Measurements from ENCODE around the gene SKIC2.
A peak's percentile ranks its signal among the peaks of the same experiment; 100 is the strongest.
"Not testable (repeated sequence)": the region's sequence is repeated elsewhere in the genome, so short reads cannot be mapped to it uniquely, and the experiment has no call there.

Gene SKIC2

GRCh38 chr6:31966997-31967925 is 8.3 kb downstream of the SKIC2 start:
- no peak for DNase-seq (ENCODE audit: low read depth, low spot score)
- no peak overlapping the region for H3K4me3 ChIP-seq (ENCODE audit: low read length)

DNA sequence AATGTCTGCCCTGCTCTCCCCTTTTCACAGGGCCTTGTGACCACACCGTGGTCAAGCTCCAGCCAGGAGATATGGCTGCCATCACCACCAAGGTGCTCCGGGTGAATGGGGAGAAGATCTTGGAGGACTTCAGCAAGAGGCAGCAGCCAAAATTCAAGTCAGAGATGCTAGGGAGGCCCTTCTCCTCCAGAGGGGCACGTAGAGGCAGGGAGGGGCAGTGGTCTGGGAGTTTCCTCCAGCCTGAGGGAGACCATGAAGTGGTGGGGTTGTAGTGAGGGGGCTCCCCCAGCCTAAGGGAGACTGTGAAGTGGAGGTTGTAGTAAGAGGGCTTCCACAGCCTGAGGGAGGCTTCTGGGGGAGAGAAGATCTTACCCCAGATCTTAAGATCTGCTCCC is 8.9 kb downstream of the SKIC2 start:
- DNase-seq (ENCODE audit: low read depth, low spot score) = no peak
- H3K4me3 ChIP-seq (ENCODE audit: low read length) = no peak overlapping the region

- H3K4me3 ChIP-seq (ENCODE audit: low read length) = no peak overlapping the region
- DNase-seq (ENCODE audit: low read depth, low spot score) = no peak
Observed at GRCh38 chr6:31968326-31968725, 9.4 kb downstream of the SKIC2 start.

GRCh38 chr6:31968791-31969711 is 10.1 kb downstream of the SKIC2 start:
- DNase-seq (ENCODE audit: low read depth, low spot score) = no peak
- no peak overlapping the region for H3K4me3 ChIP-seq (ENCODE audit: low read length)

- no peak for DNase-seq (ENCODE audit: low read depth, low spot score)
- no peak overlapping the region for H3K4me3 ChIP-seq (ENCODE audit: low read length)
Observed at GRCh38 chr6:31969712-31970603, 11.0 kb downstream of the SKIC2 start.

DNA sequence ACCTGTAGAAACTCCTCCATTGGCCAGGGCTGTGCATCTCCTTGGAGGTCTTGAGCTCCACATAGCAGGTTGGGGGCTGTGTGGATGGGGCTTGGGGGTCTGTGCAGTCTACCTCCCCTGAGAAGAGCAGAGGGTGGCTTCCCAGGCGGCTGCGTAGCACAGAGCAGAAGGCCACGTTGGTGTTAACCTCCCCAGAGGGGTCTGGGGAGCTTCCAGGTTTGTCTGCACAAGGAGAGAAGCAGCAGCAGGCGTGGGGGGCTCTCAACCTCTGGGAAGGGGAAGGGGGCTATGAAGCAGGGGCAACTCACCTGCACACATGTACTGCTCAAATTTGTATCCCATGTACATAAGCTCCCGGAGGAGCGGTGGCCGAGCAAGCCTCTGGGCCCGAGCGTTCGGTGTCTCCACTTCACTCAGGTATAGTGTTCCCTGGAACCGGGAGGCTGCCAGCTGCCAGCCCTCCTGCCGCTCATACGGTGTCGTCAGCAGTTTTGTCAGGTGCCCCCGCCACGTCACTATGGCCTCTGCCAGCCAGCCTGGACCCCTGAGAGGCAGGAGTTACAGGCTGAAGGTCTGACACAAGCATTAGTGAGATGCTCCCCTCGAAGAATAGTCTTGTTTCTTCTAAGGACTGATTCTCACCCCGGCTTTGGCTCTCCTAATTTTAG is 11.8 kb downstream of the SKIC2 start:
- H3K4me3 ChIP-seq (ENCODE audit: low read length) = peak overlapping the region; percentile 89

DNA sequence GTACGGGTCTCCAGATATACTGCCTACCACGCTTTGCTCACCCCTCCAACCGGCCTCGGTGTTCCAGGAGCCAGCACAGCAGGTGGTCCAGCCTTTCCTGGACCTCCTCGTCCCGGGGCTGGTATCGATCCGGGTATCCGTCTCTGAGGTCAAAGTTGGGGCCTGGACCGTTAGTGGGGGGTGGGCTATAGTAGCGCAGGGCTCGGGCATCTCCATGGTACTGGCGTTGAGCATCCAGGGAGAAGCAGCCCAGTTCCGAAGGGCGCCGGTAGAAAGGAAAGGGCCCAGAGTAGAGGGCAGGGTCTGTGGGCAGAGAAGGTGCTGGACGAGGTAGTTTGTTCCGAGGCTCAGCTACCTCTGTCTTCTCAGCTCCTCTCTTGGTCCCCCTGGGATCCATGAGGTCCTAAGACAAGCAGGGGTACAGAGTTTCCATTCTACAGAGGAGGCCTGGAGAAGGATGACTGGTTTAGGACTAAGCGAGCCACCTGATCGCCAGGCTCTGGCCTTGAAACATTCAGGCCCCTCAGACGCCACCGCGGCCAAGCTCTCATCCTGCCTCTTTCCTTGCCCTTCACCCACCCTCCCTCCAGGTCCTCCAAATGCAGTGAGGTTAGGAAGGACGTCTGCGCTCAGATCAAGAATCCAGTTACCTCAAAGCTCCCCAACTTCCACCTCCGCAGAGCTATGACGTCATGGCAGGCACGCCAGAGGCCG is 12.5 kb downstream of the SKIC2 start:
- H3K4me3 ChIP-seq (ENCODE audit: low read length) = peak overlapping the region; percentile 89
- no peak for DNase-seq (ENCODE audit: low read depth, low spot score)

More for the DNA sequence above, 11.8 kb downstream of the SKIC2 start:
- no peak for DNase-seq (ENCODE audit: low read depth, low spot score)

DNA sequence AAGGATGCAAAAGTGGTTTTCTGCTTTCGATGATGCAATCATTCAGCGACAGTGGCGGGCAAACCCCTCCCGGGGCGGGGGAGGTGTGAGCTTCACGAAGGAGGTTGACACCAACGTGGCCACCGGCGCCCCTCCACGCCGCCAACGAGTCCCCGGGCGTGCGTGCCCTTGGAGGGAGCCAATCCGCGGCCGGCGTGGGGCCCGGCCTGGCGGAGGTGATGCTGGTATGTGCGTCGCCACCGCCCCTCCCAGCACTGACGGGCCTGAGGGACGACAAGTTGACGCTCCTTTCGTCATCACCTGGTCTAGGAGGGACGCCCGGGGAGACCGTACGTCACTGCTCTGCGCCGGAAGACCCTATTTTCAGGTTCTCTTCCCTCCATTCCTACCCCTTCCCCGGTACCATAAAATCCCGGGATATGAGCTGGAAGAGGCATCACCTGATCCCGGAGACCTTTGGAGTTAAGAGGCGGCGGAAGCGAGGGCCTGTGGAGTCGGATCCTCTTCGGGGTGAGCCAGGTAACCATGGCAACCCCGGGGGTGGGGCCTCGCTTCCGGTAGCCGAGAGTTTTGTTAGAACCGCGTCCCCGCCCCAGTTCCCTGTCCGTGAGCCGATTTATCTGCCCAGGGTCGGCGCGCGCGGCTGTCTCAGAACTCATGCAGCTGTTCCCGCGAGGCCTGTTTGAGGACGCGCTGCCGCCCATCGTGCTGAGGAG is 13.2 kb downstream of the SKIC2 start, which contains the start of gene DXO:
TSS of gene DXO (minus strand) at position 146 of the 716 bp plus-strand sequence. CDS start 463 bp downstream, outside the sequence.
- peak within 1 kb of the TSS; percentile 89 for H3K4me3 ChIP-seq (ENCODE audit: low read length)
- DNase-seq (ENCODE audit: low read depth, low spot score) = peak; percentile 98

- no peak for DNase-seq (ENCODE audit: low read depth, low spot score)
- peak overlapping the region; percentile 89 for H3K4me3 ChIP-seq (ENCODE audit: low read length)
Observed at GRCh38 chr6:31972709-31973350, 13.9 kb downstream of the SKIC2 start.

GRCh38 chr6:31976065-31976464 is 17.1 kb downstream of the SKIC2 start:
- not testable (repeated sequence) for DNase-seq (ENCODE audit: low read depth, low spot score); H3K4me3 ChIP-seq (ENCODE audit: low read length)

GRCh38 chr6:31977816-31978431 is 18.9 kb downstream of the SKIC2 start:
- no peak overlapping the region for H3K4me3 ChIP-seq (ENCODE audit: low read length)
- no peak for DNase-seq (ENCODE audit: low read depth, low spot score)

DNA sequence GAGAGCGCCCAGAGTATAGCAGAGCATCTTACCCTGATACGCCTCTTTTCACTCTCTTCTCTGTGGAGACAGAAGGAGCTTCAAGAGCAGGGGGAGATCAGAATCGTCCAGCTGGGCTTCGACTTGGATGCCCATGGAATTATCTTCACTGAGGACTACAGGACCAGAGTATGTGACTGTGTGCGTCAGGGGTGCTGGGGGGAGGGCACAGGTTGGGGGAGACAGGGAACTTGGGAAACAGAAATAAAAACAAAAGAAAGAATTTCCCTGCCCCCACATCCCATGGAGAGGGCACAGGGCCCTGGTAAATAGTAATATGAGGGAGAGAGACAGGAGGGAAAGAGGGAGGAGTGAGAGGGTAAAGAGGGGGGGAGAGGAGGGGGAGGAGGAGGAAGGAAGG is 19.9 kb downstream of the SKIC2 start:
- H3K4me3 ChIP-seq (ENCODE audit: low read length) = no peak overlapping the region
- no peak for DNase-seq (ENCODE audit: low read depth, low spot score)

GRCh38 chr6:31979238-31979898 is 20.4 kb downstream of the SKIC2 start:
- no peak overlapping the region for H3K4me3 ChIP-seq (ENCODE audit: low read length)
- no peak for DNase-seq (ENCODE audit: low read depth, low spot score)

- not testable (repeated sequence) for H3K4me3 ChIP-seq (ENCODE audit: low read length); DNase-seq (ENCODE audit: low read depth, low spot score)
Observed at GRCh38 chr6:31980195-31980876, 21.4 kb downstream of the SKIC2 start.

DNA sequence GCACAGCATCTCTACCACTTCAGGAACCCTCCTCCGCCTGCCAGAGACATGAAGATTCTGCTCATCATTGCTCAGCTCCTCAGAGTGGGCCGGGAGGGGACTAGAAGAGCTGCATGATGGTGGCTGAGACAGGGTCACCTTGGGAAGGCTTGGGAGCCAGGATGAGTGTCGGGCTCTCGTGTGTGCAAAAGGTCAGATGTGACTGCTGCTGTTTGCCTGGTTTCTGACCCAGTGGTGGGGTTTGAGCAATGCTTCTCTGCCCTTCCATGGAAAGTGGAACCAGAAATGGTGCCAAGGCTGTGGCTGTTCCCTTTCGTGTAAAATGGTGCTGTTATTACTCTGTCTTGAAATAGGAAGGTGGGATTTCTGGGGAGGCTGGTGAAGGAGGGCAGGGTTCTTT is 22.0 kb downstream of the SKIC2 start:
- not testable (repeated sequence) for H3K4me3 ChIP-seq (ENCODE audit: low read length); DNase-seq (ENCODE audit: low read depth, low spot score)
